ENCODE results near the gene POM121L2. TPM values are rescaled to one million over a fixed set of nuclear protein-coding genes. Genes with fewer than 3 reads are reported as not detected.
A peak's percentile ranks its signal among the peaks of the same experiment; 100 is the strongest.

POM121L2 gene
- total and polyA plus RNA-seq, 2 donors (not counting 3 experiments of a cell fraction or from before 2014, with no cell fraction given): not detected

DNA sequence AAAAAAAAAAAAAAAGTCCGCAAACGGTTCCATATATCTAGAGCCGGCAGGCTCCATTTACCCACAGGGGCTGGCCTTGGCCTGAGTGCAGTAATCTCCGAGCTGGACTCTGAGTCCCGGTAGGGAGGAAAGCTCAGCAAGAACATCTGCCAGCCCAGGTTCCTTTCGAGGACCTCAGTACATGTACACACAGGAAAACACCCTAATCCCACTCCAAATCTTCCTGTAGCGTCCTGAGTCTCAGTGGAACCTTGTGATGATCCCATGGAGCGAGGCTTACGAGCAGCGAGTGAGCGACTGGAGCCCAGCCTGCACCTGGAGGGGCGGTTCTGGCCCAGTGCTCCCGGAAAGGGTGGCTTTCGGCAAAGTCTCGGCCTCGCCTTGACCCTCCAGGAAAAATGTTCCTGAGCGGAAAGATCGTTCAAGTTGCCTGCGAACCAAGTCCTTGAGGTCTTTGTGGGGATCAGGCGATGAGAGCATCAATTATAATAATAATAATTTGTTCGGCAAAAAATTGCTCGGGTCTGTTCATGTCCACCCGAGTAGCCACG, 32.5 kb downstream of the POM121L2 start:
- no TSS peak for BruUV-seq (replicated peaks)
- no peak overlapping the region for H3K9ac ChIP-seq (replicated peaks; ENCODE audit: extremely low read depth, insufficient read depth, low read length)
- H2AFZ ChIP-seq (ENCODE audit: low read depth, low read length): peak overlapping the region; percentile 74
- no peaks in the 10 kb centered on the region for H3K36me3 ChIP-seq (ENCODE audit: control insufficient read depth in 2 of 2, extremely low read depth in 1 of 2, insufficient read depth in 2 of 2, low read length in 2 of 2)
- TF ChIP-seq, protein P1, sequence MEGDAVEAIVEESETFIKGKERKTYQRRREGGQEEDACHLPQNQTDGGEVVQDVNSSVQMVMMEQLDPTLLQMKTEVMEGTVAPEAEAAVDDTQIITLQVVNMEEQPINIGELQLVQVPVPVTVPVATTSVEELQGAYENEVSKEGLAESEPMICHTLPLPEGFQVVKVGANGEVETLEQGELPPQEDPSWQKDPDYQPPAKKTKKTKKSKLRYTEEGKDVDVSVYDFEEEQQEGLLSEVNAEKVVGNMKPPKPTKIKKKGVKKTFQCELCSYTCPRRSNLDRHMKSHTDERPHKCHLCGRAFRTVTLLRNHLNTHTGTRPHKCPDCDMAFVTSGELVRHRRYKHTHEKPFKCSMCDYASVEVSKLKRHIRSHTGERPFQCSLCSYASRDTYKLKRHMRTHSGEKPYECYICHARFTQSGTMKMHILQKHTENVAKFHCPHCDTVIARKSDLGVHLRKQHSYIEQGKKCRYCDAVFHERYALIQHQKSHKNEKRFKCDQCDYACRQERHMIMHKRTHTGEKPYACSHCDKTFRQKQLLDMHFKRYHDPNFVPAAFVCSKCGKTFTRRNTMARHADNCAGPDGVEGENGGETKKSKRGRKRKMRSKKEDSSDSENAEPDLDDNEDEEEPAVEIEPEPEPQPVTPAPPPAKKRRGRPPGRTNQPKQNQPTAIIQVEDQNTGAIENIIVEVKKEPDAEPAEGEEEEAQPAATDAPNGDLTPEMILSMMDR (IDR thresholded peaks at IDR 0.05; ENCODE audit: extremely low read depth in 1 of 2, insufficient read depth in 1 of 2, low read depth in 1 of 2, low read length in 2 of 2): no peak
- TF ChIP-seq GATA2 (IDR thresholded peaks at IDR 0.05; ENCODE audit: insufficient read depth, insufficient read length, low read depth, low read length) (no peak), POLR2A (IDR thresholded peaks at IDR 0.05; ENCODE audit: low read depth, low read length) (no peak), FOS (IDR thresholded peaks at IDR 0.05; ENCODE audit: borderline replicate concordance, insufficient read depth, low read length) (no peak)
- CTCF ChIA-PET: no interaction called here
- H3K27ac ChIP-seq (ENCODE audit: insufficient read depth, low read depth, low read length): no peak overlapping the region
- dilution Hi-C loops (cut with MboI; ENCODE audit: extremely low pct_ligation_motif_present, low sequenced_read_pairs) (no loop called here), intact Hi-C loops (cut with micrococcal nuclease) (loop anchor here (1.0 kb wide), 2 partner anchors 17 to 42 kb away; no protein-coding TSS in a partner anchor)
- peaks cover 6% of the 10 kb centered on the region for H3K4me1 ChIP-seq (ENCODE audit: control insufficient read depth, extremely low read depth, insufficient read depth, low read length)
- no peaks in the 10 kb centered on the region for H3K79me2 ChIP-seq (ENCODE audit: control insufficient read depth, insufficient read depth, low read length)
- peak overlapping the region; percentile 82 for H3K4me2 ChIP-seq (ENCODE audit: insufficient read depth, low read length)
- POLR2A ChIA-PET: no interaction called here
- H3K9me1 ChIP-seq (replicated peaks; ENCODE audit: control insufficient read depth, extremely low read depth, insufficient read depth, low read length): no peaks in the 10 kb centered on the region
- peak overlapping the region in 2 of 3 experiments; percentile 35 to 54 for H3K4me3 ChIP-seq (replicated peaks in 1 of 3; ENCODE audit: insufficient read depth in 1 of 3, low read depth in 1 of 3, low read length in 3 of 3)
- no peaks in the 10 kb centered on the region for H4K20me1 ChIP-seq (replicated peaks; ENCODE audit: control insufficient read depth, extremely low read depth, insufficient read depth, low read length)
- H3K27me3 ChIP-seq (ENCODE audit: control insufficient read depth in 2 of 2, insufficient read depth in 2 of 2, low read length in 2 of 2): peaks cover 27 to 32% of the 10 kb centered on the region in 2 experiments
- DNase-seq (ENCODE audit: low read depth, low spot score) (no peak), FAIRE-seq (no peak)
- no peaks in the 10 kb centered on the region for H3K9me3 ChIP-seq (replicated peaks; ENCODE audit: control insufficient read depth, insufficient read depth, low read length)
